Measurements from ENCODE around the gene BEST1. TPM values are rescaled to one million over a fixed set of nuclear protein-coding genes. Genes with fewer than 3 reads are reported as not detected.

BEST1 gene
- total and polyA plus RNA-seq, 2 of the 13 experiments (the other 11 are each of a cell fraction or from before 2014, with no cell fraction given): 0.09 to 0.65 TPM

- WGBS (ENCODE audit: low lambda C conversion rate): 100% methylated on average over 1 of the region's 1 CpG
- in situ Hi-C loops (cut with HindIII; ENCODE audit: extremely low pct_ligation_motif_present, low pct_unique_long_range_greater_than_20kb): no loop called here
- Histone ChIP-seq H2AFZ (ENCODE audit: low read length) (no peak overlapping the region), H3K27ac (ENCODE audit: extremely low read length, insufficient read depth, low read length) (no peak overlapping the region), H3K36me3 (replicated peaks in 1 of 2; ENCODE audit: control insufficient read depth in 1 of 2, insufficient read depth in 2 of 2, low read length in 2 of 2) (no peaks in the 10 kb centered on the region), H3K27me3 (ENCODE audit: control insufficient read depth in 1 of 2, insufficient read depth in 2 of 2, low read length in 2 of 2) (no peaks in the 10 kb centered on the region), H3K9me3 (ENCODE audit: low read length) (no peaks in the 10 kb centered on the region), H4K20me1 (ENCODE audit: insufficient read depth, low read length) (no peaks in the 10 kb centered on the region), H3K9ac (ENCODE audit: insufficient read depth, low read depth, low read length) (no peak overlapping the region), H3K4me1 (ENCODE audit: insufficient read depth, low read length) (peaks cover 61% of the 10 kb centered on the region), H3K79me2 (ENCODE audit: insufficient read depth, low read length) (no peaks in the 10 kb centered on the region), H3K4me3 (replicated peaks in 1 of 3; ENCODE audit: insufficient read depth in 1 of 3, low read depth in 2 of 3, low read length in 3 of 3) (no peak overlapping the region), H3K4me2 (ENCODE audit: low read depth, low read length) (no peak overlapping the region)
- intact Hi-C loops (cut with micrococcal nuclease; ENCODE audit: unreplicated experiment): loop anchor here (10.0 kb wide), 1 partner anchor 47 kb away; no protein-coding TSS in a partner anchor
- ATAC-seq (no peak), DNase-seq (ENCODE audit: low spot score) (no peak), FAIRE-seq (no peak)
- CTCF ChIA-PET (ENCODE audit: low intra/inter-chr PET ratio, low total read pairs): no interaction called here
- BruUV-seq (replicated peaks): no TSS peak
- no peak for TF ChIP-seq NR2F2 (IDR thresholded peaks at IDR 0.05; ENCODE audit: borderline replicate concordance, low read depth)
- TF ChIP-seq ZBED4 (CRISPR knock-in tag; IDR thresholded peaks at IDR 0.05; ENCODE audit: borderline replicate concordance): no peak
- TF ChIP-seq ZNF792 (CRISPR knock-in tag; IDR thresholded peaks at IDR 0.05): no peak
- TF ChIP-seq HNRNPLL (IDR thresholded peaks at IDR 0.05; ENCODE audit: low read depth, low read length, poor library complexity, severe bottlenecking): no peak
- TF ChIP-seq ZNF235 (CRISPR knock-in tag; IDR thresholded peaks at IDR 0.05; ENCODE audit: borderline replicate concordance): no peak
- no peak for TF ChIP-seq U2AF1 (optimal IDR thresholded peaks at IDR 0.05; ENCODE audit: low read depth, low read length)
- no peak for TF ChIP-seq SRF (IDR thresholded peaks at IDR 0.05; ENCODE audit: low read depth, low read length)
- no peak for TF ChIP-seq CREB1 (IDR thresholded peaks at IDR 0.05)
- no peak for TF ChIP-seq CREB1 (CRISPR knock-in tag; IDR thresholded peaks at IDR 0.05)
- no peak for TF ChIP-seq ZFP37 (CRISPR knock-in tag; IDR thresholded peaks at IDR 0.05; ENCODE audit: borderline replicate concordance)
- no peak for TF ChIP-seq ARNT2 (CRISPR knock-in tag; IDR thresholded peaks at IDR 0.05; ENCODE audit: low read depth)
- POLR2A ChIA-PET: interaction anchor here (1.9 kb wide), 1 partner anchor 40 kb away, joined by 5 read pairs; the partner anchor contains the start of gene FTH1
Observed at GRCh38 chr11:62008193-62008592, 58.0 kb downstream of the BEST1 start.
